DMS53 treated with DMSO at 0.1 percent for 48 hours (cell line): Measurements from ENCODE around the gene COLEC12.
"Not testable (repeated sequence)": the region's sequence is repeated elsewhere in the genome, so short reads cannot be mapped to it uniquely, and the experiment has no call there.

Experiments used
- DNase-seq: peaks from one replicate; lab custom pipeline; 2025; ENCODE audit not compliant: unreplicated experiment; lab: John Stamatoyannopoulos, UW

Gene COLEC12

GRCh38 chr18:293536-293935, 207.0 kb downstream of the COLEC12 start:
- no peak for DNase-seq

GRCh38 chr18:292271-292670, 208.2 kb downstream of the COLEC12 start:
- DNase-seq: no peak

GRCh38 chr18:289970-290369, 210.5 kb downstream of the COLEC12 start:
- DNase-seq: not testable (repeated sequence)

DNA sequence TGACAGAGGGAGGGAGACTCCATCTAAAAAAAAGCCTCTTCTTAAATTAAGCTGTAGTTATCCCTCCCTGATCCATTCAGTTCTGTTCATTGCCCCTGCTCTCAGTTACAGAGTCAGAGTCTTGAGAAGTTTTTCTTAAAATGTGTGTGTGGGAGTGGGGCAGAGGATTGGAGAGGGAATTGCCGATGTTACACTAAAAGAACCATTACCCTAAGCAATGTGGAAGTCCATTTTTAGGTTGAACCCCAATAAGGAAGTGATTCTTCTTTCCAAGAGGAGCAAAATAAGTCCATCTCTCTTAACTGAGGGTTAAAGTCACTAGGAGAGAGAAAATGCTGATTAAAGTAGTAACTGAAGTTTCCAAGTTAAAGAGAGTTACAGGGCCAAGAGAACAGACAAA, 211.5 kb downstream of the COLEC12 start:
- no peak for DNase-seq

GRCh38 chr18:286515-287310, 213.8 kb downstream of the COLEC12 start:
- DNase-seq: peak; percentile 59

DNA sequence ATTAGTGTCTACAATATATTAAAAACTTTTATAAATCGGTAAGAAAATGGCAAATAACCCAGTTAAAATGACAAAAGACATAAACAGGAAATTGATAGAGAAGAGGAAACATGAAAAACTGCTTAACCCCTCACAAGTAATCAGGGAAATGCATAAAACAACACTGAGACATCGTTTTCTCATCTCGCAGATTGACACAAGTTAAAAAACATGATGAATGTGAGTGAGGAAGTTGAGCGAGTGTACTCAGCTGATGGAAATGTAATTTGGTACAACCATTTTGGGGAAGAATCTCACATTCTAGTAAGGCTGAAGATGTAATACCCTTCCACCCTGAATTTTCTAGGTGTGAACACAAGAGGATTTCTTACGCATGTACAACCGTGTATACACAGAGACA, 214.7 kb downstream of the COLEC12 start:
- DNase-seq: no peak

DNA sequence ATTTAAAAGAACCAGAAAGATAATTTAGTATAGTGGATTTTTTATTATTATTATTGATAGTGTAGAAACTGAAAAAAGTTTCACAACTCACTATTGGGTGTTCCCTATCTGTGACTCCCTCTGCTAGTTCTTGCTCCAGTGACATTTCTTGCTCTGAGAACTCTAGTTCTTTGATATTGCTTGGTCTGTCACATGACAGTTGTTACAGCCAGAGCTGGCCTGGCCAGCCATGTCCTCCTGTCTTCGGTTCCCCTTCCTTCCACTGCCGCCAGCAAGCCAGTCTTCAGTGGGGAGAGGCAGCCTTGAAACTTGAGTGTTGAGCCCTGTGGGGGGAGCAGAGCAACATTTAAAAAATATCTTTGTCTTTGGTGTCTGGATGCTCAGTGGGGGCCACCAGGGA, 225.0 kb downstream of the COLEC12 start:
- no peak for DNase-seq

DNA sequence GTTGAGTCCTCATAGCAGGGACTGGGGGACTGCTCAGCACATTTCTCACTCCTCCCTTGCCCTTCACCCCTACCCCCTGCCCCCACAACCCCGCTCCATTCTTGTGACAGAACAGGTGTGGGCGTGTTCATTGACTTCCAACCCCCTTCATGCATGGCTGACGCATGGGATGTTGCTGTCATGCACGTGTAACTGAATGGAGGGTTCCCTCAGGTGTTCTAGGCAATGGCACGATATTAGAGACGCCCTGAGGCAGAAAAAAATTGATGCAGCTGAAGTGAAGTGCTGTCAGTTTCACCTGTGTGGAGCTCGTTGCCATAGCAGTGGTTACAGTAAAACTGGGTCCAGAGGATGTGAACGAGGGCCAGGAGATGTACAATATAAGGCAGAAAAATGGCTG, 226.2 kb downstream of the COLEC12 start:
- no peak for DNase-seq

DNA sequence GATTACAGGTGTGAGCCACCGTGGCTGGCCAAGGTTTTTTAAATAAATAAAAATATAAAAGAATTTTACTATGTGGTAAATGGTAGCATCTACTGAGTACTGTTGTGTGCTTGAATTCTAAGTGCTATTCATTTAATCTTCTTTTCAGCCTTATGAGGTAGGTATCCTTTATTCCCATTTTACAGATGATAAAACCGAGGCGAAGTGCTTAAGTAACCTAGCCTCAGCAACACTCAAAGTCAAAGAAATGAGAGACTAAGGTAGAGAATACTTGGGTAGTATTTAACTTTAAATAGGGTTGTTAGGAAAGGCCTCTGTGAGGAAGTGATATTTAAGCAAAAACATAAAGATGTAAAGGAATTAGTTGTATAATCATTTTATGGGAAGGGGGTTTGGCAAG, 227.0 kb downstream of the COLEC12 start:
- DNase-seq: no peak

DNA sequence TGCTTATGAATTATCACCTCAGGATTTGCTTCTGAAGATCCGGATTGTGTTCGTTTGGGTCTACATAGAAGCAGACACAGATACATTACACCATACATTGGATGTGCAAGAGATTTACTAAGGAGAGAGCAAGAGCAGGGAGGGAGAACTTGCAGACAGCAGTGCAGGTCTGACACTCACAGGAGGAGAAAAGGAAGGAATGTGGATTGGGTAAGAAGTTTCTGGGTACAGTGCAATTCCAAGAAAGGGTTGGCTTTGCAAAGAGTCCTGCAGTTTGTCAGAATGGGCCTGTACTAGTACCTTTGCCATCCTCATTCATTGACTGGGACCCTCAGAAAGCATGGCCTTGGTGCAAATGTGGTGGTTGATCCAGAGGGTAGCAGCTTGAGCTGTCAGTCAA, 227.9 kb downstream of the COLEC12 start:
- no peak for DNase-seq

- DNase-seq: no peak
Measured at GRCh38 chr18:269480-270095, 230.9 kb downstream of the COLEC12 start.

DNA sequence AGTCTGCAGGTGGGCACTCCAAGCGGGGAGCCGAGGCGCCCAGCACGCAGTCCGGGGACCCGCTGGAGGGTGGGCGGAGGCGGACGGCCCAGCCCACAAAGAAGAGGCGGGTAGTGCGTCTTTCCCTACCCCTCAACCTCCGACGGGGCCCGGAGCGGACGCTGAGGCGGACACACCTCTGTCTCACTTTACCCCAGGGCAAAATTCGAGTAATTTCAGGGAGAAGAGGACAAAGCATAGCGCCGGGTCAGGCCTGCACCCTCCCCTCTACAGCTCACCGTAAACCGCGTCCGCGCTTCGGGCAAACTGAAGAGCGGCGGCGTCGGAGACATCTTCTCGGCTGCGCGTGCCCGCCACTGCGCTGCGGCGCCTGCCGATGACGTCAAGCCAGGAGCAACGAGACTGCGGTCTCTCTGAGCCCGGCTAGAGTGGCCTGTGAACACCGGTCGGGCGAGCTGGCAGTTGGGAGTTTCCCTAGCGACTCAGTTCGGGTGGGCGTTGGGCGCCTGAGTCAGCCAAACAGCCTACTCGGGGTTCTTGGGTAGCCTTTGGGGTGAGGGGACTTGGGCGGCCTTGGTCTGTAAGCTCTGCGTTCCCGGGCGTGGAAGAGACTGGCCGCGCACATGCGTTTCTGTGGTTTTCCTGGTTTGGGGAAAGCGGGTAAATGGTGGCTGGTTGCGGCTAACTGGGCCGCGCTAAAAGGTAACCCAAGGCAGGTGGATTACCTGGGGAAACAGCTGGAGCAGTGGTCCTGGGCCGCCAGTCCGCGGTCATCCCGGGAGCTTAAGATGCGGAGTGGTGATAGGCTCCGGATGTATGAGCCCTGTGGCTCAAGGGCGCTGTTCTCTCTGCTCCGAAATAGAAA, 232.6 kb downstream of the COLEC12 start, which contains the start of gene THOC1:
Gene THOC1, minus strand, starts transcription at position 360 of the 865 bp plus-strand sequence. Its CDS starts 28 bp downstream, at position 332.
- DNase-seq: peak; percentile 93

DNA sequence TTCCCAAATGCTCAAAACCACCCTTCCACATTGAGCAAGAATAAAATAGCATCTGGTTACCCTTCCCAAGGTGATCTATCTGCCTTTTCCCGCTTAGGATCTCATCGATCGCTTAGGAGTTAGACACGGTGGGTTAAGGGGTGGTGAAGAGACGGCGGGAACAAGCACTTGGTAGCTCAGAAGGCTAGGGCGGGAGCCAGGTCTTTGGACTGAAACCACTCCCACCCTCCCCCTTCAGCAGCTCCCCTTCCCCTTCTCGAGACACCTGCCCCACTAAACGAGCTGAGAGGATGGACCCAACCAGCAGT, 233.2 kb downstream of the COLEC12 start:
- DNase-seq: peak; percentile 26
